H9 (cell line): Measurements from ENCODE around the gene PRPF40B. TPM values are rescaled to one million over a fixed set of nuclear protein-coding genes. Genes with fewer than 3 reads are reported as not detected.
A peak's percentile ranks its signal among the peaks of the same experiment; 100 is the strongest.

Experiments
- DNase-seq: peaks from one replicate; pipeline ENCODE4 v3.0.0-alpha.2; 2017
- H2AFZ ChIP-seq: one replicate; pipeline ENCODE4 v1.6.1; 2013; ENCODE audit warnings: mild to moderate bottlenecking, low read length, control low read depth, moderate library complexity
- H2AK5ac ChIP-seq: 2 replicates; pipeline ENCODE4 v1.6.1; 2013; ENCODE audit warnings: low read length, control low read depth, mixed read lengths; ENCODE audit not compliant: insufficient read length
- H2BK120ac ChIP-seq: one replicate; pipeline ENCODE4 v1.6.1; 2013; ENCODE audit warnings: low read depth, mild to moderate bottlenecking, low read length, control low read depth, inconsistent platforms; ENCODE audit not compliant: poor library complexity, severe bottlenecking
- H2BK12ac ChIP-seq: 2 replicates; pipeline ENCODE4 v1.6.1; 2013; ENCODE audit warnings: low read length, control low read depth, mixed read lengths, low read depth; ENCODE audit not compliant: insufficient read length
- H2BK15ac ChIP-seq: 2 replicates; pipeline ENCODE4 v1.6.1; 2013; ENCODE audit warnings: low read depth, low read length, control low read depth
- H2BK20ac ChIP-seq: one replicate; pipeline ENCODE4 v1.6.1; 2013; ENCODE audit warnings: low read depth, mild to moderate bottlenecking, low read length, control low read depth, inconsistent platforms; ENCODE audit not compliant: poor library complexity, severe bottlenecking
- H2BK5ac ChIP-seq: 2 replicates; pipeline ENCODE4 v1.6.1; 2013; ENCODE audit warnings: low read length, control low read depth, mixed read lengths; ENCODE audit not compliant: insufficient read length
- H3K14ac ChIP-seq: 2 replicates; pipeline ENCODE4 v1.6.1; 2013; ENCODE audit warnings: low read length, control low read depth; ENCODE audit not compliant: insufficient read depth
- H3K18ac ChIP-seq: 2 replicates; pipeline ENCODE4 v1.6.1; 2013; ENCODE audit warnings: low read depth, mild to moderate bottlenecking, mixed read lengths, low read length, control low read depth; ENCODE audit not compliant: insufficient read length
- H3K23ac ChIP-seq: 2 replicates; pipeline ENCODE4 v1.6.1; 2013; ENCODE audit warnings: low read length, control low read depth, mixed read lengths, low read depth; ENCODE audit not compliant: insufficient read length
- H3K23me2 ChIP-seq: 2 replicates; pipeline ENCODE4 v1.6.1; 2013; ENCODE audit warnings: low read depth, mild to moderate bottlenecking, mixed read lengths, low read length, control low read depth; ENCODE audit not compliant: insufficient read length, poor library complexity, severe bottlenecking
- H3K27ac ChIP-seq: 2 replicates; pipeline ENCODE4 v1.5.1; 2013; ENCODE audit warnings: low read length, control low read depth, mixed read lengths, low read depth; ENCODE audit not compliant: insufficient read length
- H3K27me3 ChIP-seq: 2 replicates; pipeline ENCODE4 v1.6.1; 2013; ENCODE audit warnings: low read length, control low read depth, inconsistent platforms; ENCODE audit not compliant: insufficient read depth
- H3K4ac ChIP-seq: 2 replicates; pipeline ENCODE4 v1.6.1; 2013; ENCODE audit warnings: low read depth, mild to moderate bottlenecking, control low read depth, inconsistent platforms, low read length, moderate library complexity
- H3K4me1 ChIP-seq: 2 replicates; pipeline ENCODE4 v1.6.1; 2013; ENCODE audit warnings: low read length, control low read depth, inconsistent platforms; ENCODE audit not compliant: insufficient read depth
- H3K4me2 ChIP-seq: 2 replicates; pipeline ENCODE4 v1.6.1; 2013; ENCODE audit warnings: low read length, control low read depth, mixed read lengths; ENCODE audit not compliant: insufficient read length, insufficient read depth
- H3K56ac ChIP-seq: 2 replicates; pipeline ENCODE4 v1.6.1; 2013; ENCODE audit warnings: low read depth, mild to moderate bottlenecking, mixed read lengths, low read length, control low read depth; ENCODE audit not compliant: insufficient read length
- H3K79me1 ChIP-seq: 2 replicates; pipeline ENCODE4 v1.6.1; 2013; ENCODE audit warnings: low read depth, mild to moderate bottlenecking, moderate library complexity, low read length, control low read depth, inconsistent platforms; ENCODE audit not compliant: insufficient read depth, poor library complexity, severe bottlenecking
- H3K79me2 ChIP-seq: 2 replicates; pipeline ENCODE4 v1.6.1; 2013; ENCODE audit warnings: low read length, control low read depth, inconsistent platforms; ENCODE audit not compliant: insufficient read depth
- H3K9ac ChIP-seq: 2 replicates; pipeline ENCODE4 v1.6.1; 2013; ENCODE audit warnings: low read length, control low read depth, mixed read lengths; ENCODE audit not compliant: insufficient read length; ENCODE audit errors: extremely low read depth
- H3K9me3 ChIP-seq: one replicate; pipeline ENCODE4 v1.6.1; 2013; ENCODE audit warnings: low read depth, low read length, inconsistent platforms; ENCODE audit not compliant: control insufficient read depth
- H3T11ph ChIP-seq: one replicate; pipeline ENCODE4 v1.6.1; 2013; ENCODE audit warnings: mild to moderate bottlenecking, low read length, control low read depth, inconsistent platforms
- H4K20me1 ChIP-seq: one replicate; pipeline ENCODE4 v1.6.1; 2013; ENCODE audit not compliant: control insufficient read depth, insufficient read length, insufficient read depth
- H4K5ac ChIP-seq: 2 replicates; pipeline ENCODE4 v1.6.1; 2013; ENCODE audit warnings: low read depth, mild to moderate bottlenecking, mixed read lengths, low read length, control low read depth; ENCODE audit not compliant: insufficient read length
- H4K8ac ChIP-seq: replicated peaks from 2 replicates; pipeline ENCODE4 v1.6.1; 2013; ENCODE audit warnings: low read length, control low read depth, mixed read lengths, low read depth; ENCODE audit not compliant: insufficient read length
- H4K91ac ChIP-seq: 2 replicates; pipeline ENCODE4 v1.6.1; 2013; ENCODE audit warnings: low read depth, mild to moderate bottlenecking, moderate library complexity, mixed read lengths, low read length, control low read depth; ENCODE audit not compliant: insufficient read length
- H3K27ac Mint-ChIP-seq, 3 experiments: 2 replicates in 2 of 3; 3 replicates in 1 of 3; pipeline ENCODE4 v1.8.0; 2020 to 2021; ENCODE audit warnings: mixed read lengths in 3 of 3, mild to moderate bottlenecking in 1 of 3, moderate library complexity in 1 of 3
- H3K27me3 Mint-ChIP-seq: 2 replicates; pipeline ENCODE4 v1.8.0; 2021; ENCODE audit warnings: low read depth, mild to moderate bottlenecking, moderate library complexity, mixed read lengths
- H3K36me3 Mint-ChIP-seq, 3 experiments: 2 replicates in 2 of 3; 3 replicates in 1 of 3; pipeline ENCODE4 v1.8.0; 2020 to 2021; ENCODE audit warnings: low read depth in 3 of 3, mixed read lengths in 3 of 3; ENCODE audit not compliant: insufficient read depth in 1 of 3
- H3K4me1 Mint-ChIP-seq, 2 experiments: 2 replicates each; pipeline ENCODE4 v1.8.0; 2020; ENCODE audit warnings: mixed read lengths in 2 of 2
- H3K4me3 Mint-ChIP-seq, 2 experiments: 2 replicates in 1 of 2; 3 replicates in 1 of 2; pipeline ENCODE4 v1.8.0; 2020 to 2021; ENCODE audit warnings: mild to moderate bottlenecking in 2 of 2, mixed read lengths in 2 of 2, moderate library complexity in 1 of 2
- H3K9me3 Mint-ChIP-seq, 2 experiments: 2 replicates in 1 of 2; 3 replicates in 1 of 2; pipeline ENCODE4 v1.8.0; 2020; ENCODE audit warnings: mild to moderate bottlenecking in 2 of 2, mixed read lengths in 2 of 2, moderate library complexity in 1 of 2
- WGBS: extraction: QIAGEN DNeasy Blood & Tissue Kit; methylation state at CpG from one replicate; pipeline ENCODE4 v1.1.7; 2013; ENCODE audit warnings: missing lambda C conversion rate, low lambda C conversion rate, mixed read lengths; ENCODE audit not compliant: insufficient read length; ENCODE audit errors: extremely low coverage; 5-methylcytosine and 5-hydroxymethylcytosine counted together
- total RNA-seq: library from RNA; stranded (reverse); gene quantifications from 2 replicates; pipeline ENCODE4 v1.2.1, GENCODE V29; 2021
- TF ChIP-seq, protein P1 (sequence below): fragments of 200-600 bp; sonication (generic); conservative IDR thresholded peaks from 3 replicates; pipeline ENCODE4 v1.8.0; 2021; ENCODE audit warnings: antibody characterized with exemption, mild to moderate bottlenecking

The PRPF40B gene
- total RNA-seq, 1 experiment from 2014 or later = 19.0 TPM

DNA sequence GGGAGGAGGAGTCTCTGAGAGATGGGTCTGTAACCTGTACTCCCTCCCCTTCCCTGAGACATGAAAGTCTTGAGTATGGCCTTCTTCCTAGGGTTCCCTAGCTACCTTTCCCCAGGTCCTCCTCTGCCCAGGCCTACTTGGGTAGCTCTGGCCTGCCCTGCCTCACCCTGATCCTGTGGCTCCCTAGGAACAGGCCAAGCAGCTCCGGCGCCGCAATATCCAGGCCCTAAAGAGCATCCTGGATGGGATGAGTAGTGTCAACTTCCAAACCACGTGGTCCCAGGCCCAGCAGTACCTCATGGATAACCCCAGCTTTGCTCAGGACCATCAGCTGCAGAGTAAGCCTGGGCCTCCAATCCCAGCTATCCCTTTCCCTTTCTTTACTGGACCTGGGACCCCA is 12.3 kb downstream of the PRPF40B start:
- Histone ChIP-seq H2BK20ac (no peak overlapping the region), H2BK12ac (no peak overlapping the region), H3K9ac (no peak overlapping the region), H3K79me2 (no peaks in the 10 kb centered on the region), H2BK5ac (no peak overlapping the region), H3K27ac (no peak overlapping the region), H3K4me1 (peaks cover 5% of the 10 kb centered on the region; the same call in 1 of the 2 replicates), H3K23ac (no peak overlapping the region), H4K8ac (no peak overlapping the region), H3T11ph (no peak overlapping the region), H2BK120ac (no peak overlapping the region), H3K4ac (no peak overlapping the region), H3K56ac (no peak overlapping the region), H3K4me2 (no peak overlapping the region), H3K27me3 (no peaks in the 10 kb centered on the region), H3K14ac (no peak overlapping the region), H2BK15ac (no peak overlapping the region), H2AFZ (no peak overlapping the region), H2AK5ac (no peak overlapping the region), H3K18ac (no peak overlapping the region), H3K79me1 (no peaks in the 10 kb centered on the region), H4K91ac (no peak overlapping the region), H3K23me2 (peaks cover 3% of the 10 kb centered on the region), H3K9me3 (no peaks in the 10 kb centered on the region), H4K5ac (no peak overlapping the region), H4K20me1 (no peaks in the 10 kb centered on the region)
- Mint-ChIP-seq H3K27me3 (no peaks in the 10 kb centered on the region; the same call in none of the 2 replicates), H3K36me3 (peaks cover 11 to 36% (median 27%) of the 10 kb centered on the region in 3 experiments; a peak in 6 of 7 replicates), H3K9me3 (no peaks in the 10 kb centered on the region), H3K27ac (0 out of 7 replicates have a peak overlapping the region, but pooled peaks of 1 of the 3 experiments have one; percentile 6), H3K4me1 (peaks cover 22 to 25% of the 10 kb centered on the region in 2 experiments), H3K4me3 (no peak overlapping the region)
- TF ChIP-seq, protein P1, sequence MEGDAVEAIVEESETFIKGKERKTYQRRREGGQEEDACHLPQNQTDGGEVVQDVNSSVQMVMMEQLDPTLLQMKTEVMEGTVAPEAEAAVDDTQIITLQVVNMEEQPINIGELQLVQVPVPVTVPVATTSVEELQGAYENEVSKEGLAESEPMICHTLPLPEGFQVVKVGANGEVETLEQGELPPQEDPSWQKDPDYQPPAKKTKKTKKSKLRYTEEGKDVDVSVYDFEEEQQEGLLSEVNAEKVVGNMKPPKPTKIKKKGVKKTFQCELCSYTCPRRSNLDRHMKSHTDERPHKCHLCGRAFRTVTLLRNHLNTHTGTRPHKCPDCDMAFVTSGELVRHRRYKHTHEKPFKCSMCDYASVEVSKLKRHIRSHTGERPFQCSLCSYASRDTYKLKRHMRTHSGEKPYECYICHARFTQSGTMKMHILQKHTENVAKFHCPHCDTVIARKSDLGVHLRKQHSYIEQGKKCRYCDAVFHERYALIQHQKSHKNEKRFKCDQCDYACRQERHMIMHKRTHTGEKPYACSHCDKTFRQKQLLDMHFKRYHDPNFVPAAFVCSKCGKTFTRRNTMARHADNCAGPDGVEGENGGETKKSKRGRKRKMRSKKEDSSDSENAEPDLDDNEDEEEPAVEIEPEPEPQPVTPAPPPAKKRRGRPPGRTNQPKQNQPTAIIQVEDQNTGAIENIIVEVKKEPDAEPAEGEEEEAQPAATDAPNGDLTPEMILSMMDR = no peak
- peak; percentile 27 for DNase-seq
- WGBS = no CpG with 5 or more reads among the region's 4 CpGs
